ENCODE results near the gene CACNA2D4.

GRCh38 chr12:1808036-1808797 is 110.2 kb downstream of the CACNA2D4 start:
- TF ChIP-seq BHLHE40 (IDR thresholded peaks at IDR 0.05; ENCODE audit: borderline replicate concordance) (no peak), TARDBP (IDR thresholded peaks at IDR 0.05) (no peak), ELF4 (IDR thresholded peaks at IDR 0.05) (no peak), SUZ12 (IDR thresholded peaks at IDR 0.05) (no peak), PKNOX1 (IDR thresholded peaks at IDR 0.05) (no peak)

All from HEK293T (cell line).